Stimulated activated CD4-positive, alpha-beta T cell treated with anti-CD3 and anti-CD28 coated beads, Interleukin-12 subunit alpha, Interleukin-12 subunit beta, amount 100 ng/mL, for 48 hours (primary cell): ENCODE data around the gene EBF4.
"Not testable (repeated sequence)": the region's sequence is repeated elsewhere in the genome, so short reads cannot be mapped to it uniquely, and the experiment has no call there.

Experiments used
- DNase-seq, 3 donors: peaks; one replicate each; pipeline ENCODE4 v3.0.0-alpha.2; 2020; ENCODE audit warnings: low read depth in 2 of 3, low spot score in 1 of 3

The EBF4 gene

DNA sequence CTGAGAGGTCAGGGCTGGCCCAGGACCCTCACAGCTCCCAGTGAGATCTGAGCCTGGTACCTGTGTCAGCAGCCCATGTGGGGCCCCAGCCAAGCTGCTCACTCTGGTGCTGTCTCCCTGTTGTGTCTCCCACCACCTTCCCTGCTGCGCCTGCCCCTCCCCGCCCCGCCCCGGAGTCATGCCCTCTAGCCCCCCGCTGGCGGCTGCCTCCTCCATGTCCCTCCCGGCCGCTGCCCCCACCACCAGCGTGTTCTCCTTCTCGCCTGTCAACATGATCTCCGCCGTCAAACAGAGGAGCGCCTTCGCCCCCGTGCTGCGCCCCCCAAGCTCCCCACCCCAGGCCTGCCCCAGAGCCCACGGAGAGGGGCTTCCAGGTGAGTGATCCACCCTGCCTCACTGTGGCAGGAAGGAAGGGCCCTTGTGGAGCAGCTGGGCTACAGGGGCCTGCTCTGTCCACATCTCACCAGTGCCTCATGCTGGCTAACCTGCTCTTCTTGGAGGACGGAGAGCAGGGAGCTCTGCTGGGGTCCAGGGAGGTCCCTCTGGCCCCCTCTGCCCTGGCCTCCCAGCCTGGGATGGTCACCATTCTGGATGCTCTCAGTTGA is 63.0 kb downstream of the EBF4 start:
- no peak for DNase-seq

DNA sequence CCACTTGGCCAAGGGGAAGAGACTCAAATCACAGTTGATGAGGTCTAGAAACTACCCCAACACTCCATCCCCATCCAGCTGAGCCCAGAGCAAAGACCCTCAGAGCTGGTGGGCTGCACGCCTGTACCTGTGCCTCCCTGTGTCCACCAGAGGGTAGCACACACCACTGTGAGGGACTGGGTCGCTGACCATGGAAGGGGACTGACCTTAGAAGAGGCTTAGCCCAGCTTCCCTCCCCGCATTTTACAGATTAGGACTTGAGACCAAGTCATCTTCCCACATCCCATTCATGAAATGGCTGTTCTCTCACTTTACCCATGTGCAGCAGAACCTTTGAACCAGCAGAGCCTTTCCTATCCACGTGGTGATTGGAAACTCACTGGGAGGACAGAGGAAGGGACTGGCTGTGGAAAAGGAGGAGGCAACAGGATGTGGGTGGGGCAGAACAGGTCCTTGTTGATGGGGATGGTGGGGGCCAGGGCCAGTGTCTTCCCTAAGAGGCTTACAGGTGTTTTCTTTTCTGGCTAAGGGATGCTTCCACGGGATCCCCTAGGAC is 63.6 kb downstream of the EBF4 start:
- DNase-seq, result no peak

DNA sequence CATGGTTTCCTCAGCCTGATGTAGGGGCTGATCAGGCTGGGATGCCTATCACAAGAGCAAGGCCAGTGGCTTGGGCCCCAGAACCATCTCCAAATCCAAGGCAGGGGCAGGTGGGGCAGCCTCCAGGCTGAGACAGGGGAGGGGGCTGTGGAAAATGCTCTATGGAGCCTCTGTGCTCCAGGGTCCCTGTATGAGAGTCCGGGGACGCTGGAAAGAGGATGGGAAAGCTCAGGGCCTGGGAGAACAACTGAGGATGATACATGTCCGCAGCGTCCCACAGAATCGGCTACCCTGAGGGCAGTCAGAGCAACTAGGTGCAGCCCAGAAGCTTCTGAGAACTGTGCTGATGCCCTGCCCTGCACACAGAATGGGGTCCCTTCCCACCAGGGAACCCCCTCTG is 64.4 kb downstream of the EBF4 start:
- DNase-seq, result no peak

DNA sequence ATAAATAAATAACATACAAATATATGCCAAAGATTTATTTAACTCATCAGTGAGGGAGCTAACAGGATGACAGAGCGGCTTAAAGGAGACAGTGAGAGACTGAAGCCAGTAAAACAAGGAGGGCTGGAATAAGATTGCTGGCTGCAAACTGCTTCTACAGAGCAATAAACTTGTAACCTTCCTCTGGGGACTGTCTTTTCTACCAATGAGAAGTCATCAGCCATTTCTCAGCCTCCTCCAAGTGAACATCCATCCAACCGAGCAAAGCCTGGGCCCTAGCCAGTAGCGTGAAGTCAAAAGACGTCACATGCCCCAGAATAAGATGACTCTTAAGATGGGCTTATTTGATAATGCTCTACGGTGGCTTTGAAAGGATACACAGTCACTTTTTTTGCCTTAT is 65.4 kb downstream of the EBF4 start:
- DNase-seq, result no peak

DNA sequence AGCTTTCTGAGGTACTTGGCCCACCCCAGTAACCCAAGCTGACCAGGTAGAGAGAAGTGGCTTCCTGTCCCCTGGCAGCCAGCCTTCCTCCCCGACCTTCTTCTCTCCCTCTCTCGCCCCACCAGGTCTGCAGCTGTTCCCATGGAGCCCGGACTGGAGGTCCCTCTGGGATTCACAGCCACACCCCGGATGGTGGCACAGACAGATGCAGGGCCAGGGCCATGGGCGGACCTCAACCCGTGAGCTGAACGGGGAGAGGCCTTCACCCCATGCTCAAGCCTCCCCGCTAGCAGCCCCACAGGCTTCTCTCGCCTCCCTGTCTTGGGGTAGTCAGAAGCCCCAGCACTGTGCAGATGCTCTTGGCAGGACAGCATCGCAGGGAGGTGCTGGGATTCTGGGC is 66.6 kb downstream of the EBF4 start:
- DNase-seq, result no peak

DNA sequence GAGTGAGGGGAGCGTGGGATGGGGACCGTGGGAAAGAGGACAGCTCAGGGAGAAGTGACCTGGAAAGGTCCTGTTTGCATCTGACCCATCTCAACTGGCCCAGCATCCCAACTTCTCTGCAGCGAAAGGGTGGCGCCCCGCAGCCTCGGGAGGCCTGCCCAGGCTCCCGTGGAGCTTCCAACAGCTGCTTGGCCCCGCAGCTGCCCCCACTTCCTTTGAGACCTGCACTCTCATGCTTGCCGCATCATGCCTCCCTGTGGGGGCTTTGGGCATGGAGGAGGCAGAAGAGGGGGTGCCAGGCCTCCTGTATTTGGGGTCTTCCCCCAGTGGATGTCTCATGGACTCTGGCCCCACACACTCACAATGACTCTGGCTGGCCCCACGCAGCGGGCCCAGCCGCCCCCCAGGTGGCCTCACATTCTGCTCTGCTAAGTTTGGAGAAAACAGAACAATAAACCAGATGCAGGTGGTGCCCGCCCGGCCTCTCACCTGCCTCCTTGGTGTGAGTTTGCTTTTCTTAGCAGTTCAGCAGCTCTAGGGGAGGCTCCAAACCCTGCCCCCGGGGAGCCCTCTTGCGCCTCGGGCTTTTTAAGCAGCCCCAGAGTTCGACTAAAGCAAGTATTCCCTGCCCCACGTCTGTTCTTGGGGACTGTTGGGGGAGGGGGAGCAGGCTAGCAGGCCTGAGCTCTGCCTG is 67.2 kb downstream of the EBF4 start:
- no peak for DNase-seq

DNA sequence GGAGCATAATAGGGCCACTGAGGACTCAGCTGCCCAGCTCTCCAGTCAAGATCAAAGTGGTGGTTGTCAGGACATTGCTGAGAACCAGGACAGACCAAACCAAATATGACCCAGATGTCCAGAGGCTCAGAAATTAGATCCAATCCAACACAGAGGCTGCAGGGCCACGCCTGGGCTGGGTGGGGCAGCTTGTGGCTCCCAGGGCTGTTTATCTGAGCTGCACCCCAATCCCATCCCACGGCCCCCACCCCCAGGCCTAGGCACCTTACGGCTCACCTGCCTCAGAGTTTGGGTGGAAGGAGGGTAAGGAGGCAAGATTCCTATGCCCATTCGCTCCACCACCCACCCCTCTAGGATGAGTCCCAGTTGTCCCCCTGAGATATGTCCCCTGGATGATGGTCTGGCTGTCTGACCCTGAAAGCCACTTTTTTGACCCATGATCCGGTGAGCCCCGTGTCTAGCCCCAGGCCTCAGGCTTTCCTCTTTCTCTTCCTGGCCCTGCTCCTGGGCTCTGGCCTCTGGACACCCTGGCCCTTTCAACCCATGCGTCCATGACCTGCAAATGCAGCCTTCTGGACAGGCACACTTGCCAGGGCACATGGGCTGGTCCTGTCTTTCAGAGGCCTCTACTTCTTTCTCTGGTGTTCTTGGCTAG is 67.8 kb downstream of the EBF4 start:
- no peak for DNase-seq

DNA sequence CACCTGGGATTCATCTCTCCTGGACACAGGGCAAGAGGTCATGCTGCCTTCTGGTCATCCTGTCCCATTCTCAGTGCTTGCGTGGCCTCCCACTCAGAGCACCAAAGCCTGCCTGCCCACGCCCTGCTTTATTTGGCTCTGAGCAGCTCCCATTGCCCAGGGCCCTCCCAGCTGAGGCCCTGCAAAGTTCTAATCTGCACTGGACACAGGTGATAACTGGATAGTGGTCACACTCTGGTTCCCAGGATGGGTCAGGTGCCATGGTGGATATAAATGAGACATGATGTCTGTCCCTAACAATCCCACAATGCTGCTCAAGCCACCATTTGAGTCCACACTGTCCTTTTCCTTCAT is 68.3 kb downstream of the EBF4 start:
- DNase-seq, result no peak

DNA sequence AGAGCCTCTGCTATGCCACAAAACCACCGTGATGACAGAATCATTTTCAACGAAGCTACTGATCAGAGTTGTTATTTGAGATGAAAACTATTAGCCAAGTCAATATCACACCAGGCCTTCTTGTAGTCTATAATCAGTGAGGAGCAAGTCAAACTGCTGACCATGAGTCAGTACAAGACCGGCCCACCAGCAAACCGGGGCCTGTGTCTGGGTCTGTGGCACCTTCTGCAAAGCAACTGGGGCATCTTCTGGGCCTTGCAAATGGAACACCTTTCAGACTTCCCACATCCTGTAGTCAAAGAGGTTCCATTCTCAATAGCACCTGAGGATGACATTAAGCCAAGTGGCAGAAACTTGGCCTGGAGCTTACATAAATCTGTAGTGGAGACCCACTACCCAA is 69.3 kb downstream of the EBF4 start:
- no peak for DNase-seq

DNA sequence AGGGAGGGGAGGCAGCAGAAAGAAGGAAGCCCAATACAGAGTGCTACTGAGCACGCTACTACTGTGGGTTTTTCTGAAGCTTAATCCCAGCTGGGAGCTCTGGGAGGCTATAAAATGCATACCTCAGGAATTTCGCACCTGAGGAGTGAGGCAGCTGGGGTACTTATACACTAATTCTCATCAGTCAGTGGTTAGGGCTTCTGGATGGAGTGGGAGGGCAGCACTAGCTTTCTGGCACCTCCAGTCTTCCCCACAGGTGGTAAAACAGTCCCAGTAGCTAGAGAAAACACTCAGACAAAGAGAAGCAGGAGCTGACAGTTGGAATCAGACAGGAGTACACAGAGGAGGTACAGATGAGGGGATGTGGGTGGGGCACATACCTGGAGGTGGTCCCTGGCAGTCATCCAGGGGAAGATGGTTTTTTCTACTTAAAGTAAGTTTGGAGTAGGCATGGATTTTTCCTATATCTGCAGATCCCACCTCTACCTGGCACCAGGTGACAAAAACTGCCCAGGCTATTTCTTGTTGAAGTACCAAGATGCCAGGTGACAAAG is 70.1 kb downstream of the EBF4 start:
- DNase-seq, result no peak

DNA sequence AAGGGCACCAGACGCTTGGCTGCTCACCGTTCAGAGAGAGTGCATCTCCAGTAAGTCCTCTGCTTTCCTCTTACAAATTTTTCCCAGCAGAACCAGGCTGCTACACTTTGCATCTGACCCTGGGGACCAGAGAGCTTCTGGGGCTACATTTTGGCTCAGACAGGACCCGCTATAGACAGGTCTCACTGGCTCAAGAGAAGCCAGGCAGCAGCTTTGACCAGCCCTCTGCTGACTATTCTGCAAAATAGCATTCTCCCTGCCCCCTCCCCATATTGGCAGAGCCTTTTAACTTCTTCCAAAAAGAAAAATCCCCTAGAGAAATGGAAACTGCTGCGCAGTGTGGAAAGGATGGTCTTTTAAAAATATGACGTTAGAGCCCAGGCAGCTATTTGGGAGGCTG is 70.6 kb downstream of the EBF4 start:
- DNase-seq, result no peak

DNA sequence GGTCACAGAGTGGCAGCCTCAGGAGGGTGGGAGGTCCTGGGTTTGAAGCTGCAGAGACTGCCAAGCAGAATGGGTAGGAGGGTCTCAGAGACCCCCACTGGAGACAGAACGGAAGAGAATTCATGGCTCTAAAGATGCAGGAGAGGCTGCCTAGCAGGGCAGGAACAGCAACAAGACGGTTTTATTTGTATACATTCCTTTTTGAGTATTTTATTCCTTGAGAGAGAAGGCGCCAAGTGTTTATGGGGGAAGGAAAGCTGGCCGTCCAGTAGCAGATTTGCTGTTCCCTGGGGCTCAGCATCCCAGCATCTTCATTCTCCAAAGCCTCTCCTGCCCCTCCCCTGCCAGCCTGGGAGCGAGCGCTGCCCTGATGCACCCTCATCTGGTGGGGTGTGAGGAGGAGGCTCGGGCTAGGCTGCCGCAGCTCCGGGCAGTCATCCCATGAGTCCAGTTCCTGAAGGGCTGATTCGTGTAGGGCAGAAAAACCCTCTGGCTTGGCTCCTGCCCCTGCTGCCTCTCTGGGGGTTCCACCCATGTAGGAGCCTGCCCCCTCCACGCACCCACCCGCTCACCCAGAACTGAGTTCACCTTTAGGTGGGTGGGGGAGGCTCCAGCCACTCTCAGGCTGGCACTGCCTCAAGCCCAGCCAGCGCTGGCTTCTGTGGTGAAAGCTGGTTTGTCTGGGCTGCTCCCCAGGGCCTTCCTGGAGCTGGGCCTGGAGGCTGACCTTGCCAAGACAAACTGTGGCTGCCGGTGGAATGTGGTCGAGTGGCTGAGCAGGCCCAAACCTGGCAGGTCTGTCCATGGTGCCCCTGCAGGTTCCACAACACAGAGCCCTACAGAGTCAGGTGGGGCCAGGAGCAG is 75.4 kb downstream of the EBF4 start:
- no peak for DNase-seq

DNA sequence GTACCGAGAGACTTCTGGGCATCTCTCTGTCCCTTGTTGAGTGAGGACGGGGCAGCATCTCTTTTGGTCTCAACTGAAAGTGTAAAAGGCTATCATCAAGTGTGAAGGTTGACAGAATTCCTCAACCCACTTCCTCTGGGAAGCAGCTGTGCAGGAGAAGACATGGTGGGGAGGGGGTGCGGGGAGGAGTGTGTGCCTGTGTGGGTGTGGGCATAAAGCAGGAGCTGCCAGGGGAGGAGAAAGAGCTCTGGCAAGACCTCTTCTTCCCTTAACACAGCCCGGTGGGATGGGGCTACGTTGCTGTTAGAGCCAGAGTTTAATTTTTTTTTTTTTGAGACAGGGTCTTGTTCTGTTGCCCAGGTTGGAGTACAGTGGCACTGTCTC is 76.0 kb downstream of the EBF4 start:
- DNase-seq, result no peak

DNA sequence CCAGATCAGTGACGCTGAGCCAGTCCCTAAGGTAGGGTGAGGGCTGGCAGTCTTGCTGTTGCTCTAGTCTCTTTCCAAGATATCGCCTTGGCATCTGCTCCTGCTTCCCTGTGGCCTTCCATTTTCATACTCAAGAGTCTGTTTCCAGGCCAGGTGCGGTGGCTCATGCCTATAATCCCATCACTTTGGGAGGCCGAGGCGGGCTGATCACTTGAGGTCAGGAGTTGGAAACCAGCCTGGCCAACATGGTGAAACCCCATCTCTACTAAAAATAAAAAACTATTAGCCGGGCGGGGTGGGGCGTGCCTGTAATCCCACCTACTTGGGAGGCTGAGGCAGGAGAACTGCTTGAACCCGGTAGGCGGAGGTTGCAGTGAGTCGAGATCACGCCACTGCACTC is 77.5 kb downstream of the EBF4 start:
- DNase-seq, result not testable (repeated sequence)

DNA sequence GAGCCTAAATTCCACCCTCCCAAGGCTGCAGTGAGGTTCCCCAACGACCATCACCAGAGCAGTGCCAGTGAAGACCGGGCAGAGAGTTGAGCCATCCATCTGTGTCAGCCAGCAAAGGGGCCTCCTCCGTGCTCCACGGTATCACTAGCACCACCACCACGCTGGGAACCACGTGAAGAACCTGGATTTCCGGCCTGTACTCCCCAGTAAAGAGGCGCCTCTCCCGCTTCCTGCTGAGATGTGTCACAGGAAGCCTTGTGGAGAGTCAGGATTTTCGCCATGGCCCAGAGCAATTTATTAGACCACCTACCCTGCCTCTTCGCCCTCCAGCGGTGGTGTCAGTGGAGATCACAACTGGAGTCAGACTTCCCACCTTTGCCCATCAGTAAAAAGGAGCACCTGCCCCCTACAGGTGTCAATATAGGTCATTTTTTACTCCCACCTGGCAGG is 79.1 kb downstream of the EBF4 start:
- no peak for DNase-seq

DNA sequence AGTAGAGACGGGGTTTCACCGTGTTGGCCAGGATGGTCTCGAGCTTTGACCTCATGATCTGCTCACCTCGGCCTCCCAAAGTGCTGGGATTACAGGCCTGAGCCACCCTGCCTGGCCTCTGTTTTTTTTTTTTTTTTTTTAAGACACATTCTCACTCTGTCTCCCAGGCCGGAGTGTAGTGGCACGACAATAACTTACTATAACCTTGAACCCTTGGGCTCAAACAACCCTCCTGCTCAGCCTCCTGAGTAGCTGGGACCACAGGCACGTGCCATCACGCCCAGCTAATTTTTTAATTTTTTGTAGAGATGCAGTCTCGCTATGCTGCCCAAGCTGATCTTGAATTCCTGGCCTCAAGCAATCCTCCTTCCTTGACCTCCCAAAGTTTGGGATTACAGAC is 81.2 kb downstream of the EBF4 start:
- no peak for DNase-seq

DNA sequence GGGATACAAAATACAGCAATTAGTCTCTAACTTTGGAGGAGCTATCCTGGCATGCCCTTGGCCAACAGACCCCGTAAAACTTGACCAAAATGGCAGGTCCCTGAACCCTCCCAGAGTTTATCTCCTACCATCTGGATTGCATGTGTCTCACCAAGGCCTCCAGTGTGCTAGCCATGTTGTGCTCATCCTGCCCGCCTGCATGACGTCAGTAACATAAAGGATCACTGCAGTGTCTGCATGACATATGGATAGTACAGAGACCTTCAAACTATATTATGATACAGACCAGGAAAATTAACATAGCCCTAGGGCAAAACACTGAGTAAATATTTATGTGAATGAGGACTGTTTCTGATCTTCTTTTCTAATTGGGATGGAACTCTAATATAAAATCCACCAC is 82.6 kb downstream of the EBF4 start:
- no peak for DNase-seq

DNA sequence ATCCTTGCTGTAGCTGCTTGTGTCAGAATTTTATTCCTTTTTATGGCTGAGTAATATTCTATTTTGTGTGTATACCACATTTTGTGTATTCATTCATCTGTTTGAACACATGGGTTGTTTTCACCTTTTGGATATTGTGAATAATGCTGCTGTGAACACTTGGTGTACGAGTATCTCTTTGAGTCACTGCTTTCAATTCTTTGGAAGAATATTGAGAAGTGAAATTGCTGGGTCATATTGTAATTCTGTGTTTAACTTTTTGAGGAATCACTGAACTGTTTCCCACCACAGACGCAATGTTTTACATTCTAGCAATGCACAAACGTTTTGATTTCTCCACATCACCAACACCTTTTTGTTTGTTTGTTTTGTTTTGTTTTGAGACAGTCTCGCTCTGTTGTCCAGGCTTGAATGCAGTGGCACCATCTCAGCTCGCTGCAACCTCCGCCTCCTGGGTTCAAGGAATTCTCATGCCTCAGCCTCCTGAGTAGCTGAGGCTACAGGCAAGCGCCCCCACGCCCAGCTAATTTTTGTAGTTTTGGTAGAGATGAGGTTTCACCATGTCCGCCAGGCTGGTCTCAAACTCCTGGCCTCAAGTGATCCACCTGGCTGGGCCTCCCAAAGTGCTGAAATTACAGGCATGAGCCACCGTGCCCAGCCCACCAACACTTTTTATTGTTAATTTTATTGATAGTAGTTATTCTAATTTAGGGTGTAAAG is 86.2 kb downstream of the EBF4 start:
- no peak for DNase-seq

DNA sequence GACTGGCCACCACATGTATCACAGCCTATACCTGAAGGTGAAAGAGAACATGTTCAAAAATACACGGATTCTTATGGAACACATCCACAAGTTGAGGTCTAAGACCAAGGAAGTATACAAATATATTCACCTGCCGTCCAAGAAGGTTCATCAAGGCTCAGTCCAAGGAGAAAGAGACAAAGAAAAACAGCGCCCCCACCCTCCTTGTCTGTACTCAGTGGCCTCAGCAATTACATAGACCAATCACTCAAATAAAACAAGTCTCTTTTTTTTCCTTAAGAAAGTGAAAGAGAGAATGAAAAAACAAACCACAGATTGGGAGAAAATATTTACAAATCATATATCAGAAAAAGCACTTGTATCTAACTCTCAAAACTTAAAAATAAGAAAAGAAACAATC is 88.4 kb downstream of the EBF4 start:
- DNase-seq, result no peak

DNA sequence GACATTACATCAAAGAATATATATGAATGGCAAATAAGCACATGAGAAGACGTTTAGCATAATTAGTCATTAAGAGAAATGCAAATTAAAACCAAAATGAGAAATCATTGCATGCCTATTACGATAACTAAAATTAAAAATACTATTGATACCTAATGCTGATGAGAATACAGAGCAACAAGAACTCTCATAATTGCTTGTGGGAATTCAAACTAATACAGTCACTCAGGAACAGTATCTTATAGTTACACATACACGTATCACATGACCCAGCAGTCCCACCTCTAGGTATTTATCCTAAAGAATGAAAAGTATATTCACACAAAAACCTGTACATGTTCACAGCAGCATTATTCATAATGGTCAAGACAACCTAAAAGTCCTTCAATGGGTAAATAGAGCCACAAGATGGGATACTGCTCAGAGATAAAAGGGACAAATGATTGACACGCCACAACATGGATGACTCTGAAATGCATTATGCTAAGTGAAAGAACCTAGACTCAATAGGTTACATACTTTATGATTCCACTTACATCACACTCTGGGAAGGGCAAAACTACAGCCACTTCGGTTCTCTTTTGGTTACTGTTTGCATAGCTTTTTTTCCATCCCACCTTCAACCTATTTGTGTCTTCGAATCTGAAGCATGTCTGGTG is 91.5 kb downstream of the EBF4 start:
- DNase-seq, result no peak
